Gastroesophageal sphincter (tissue), 3 donors: ENCODE results near the gene PKIB.

Experiments used
- CTCF ChIP-seq, 4 experiments: fragments of 200-600 bp in 2 of 4; fragments of 450-650 bp in 2 of 4; sonication (generic) in 1 of 4; IDR thresholded peaks; one replicate each; pipeline ENCODE4 v1.5.1; 2017 to 2019; ENCODE audit warnings: antibody characterized with exemption in 4 of 4, mild to moderate bottlenecking in 2 of 4, moderate library complexity in 2 of 4
- EP300 ChIP-seq: sonication (generic); formaldehyde crosslinking; IDR thresholded peaks from one replicate; pipeline ENCODE4 v1.6.1; 2017; ENCODE audit warnings: antibody characterized with exemption, mild to moderate bottlenecking
- POLR2A ChIP-seq, 2 donors: fragments of 450-650 bp; IDR thresholded peaks; one replicate each; pipeline ENCODE4 v1.6.1; 2017; ENCODE audit warnings: antibody characterized with exemption in 2 of 2, mild to moderate bottlenecking in 2 of 2, moderate library complexity in 1 of 2
- POLR2AphosphoS5 ChIP-seq: sonication (generic); formaldehyde crosslinking; IDR thresholded peaks from one replicate; pipeline ENCODE4 v1.6.1; 2017; ENCODE audit warnings: antibody characterized with exemption

- TF ChIP-seq POLR2A (IDR thresholded peaks at IDR 0.05) (no peak), CTCF (IDR thresholded peaks at IDR 0.05) (no peak), POLR2AphosphoS5 (no peak), EP300 (no peak)
These were observed 53.8 kb downstream of the PKIB start for GRCh38 chr6:122663981-122664380.
